IPS-18c (cell line): ENCODE data around the gene AMER2.
"Not testable (repeated sequence)": the region's sequence is repeated elsewhere in the genome, so short reads cannot be mapped to it uniquely, and the experiment has no call there.

Experiments used
- H3K4me3 ChIP-seq: 2 replicates; pipeline ENCODE4 v1.7.0; 2013; ENCODE audit warnings: low read depth, mild to moderate bottlenecking, low read length, moderate library complexity; ENCODE audit not compliant: insufficient read depth
- H3K9me3 ChIP-seq: one replicate; pipeline ENCODE4 v1.6.1; 2013; ENCODE audit warnings: mild to moderate bottlenecking, low read length, moderate library complexity; ENCODE audit not compliant: control insufficient read depth, insufficient read depth

The AMER2 gene

GRCh38 chr13:25168790-25169189 lies 3.3 kb downstream of the AMER2 start:
- no peak overlapping the region for H3K4me3 ChIP-seq

GRCh38 chr13:25167382-25168174 lies 4.5 kb downstream of the AMER2 start:
- Histone ChIP-seq H3K4me3 (no peak overlapping the region), H3K9me3 (peaks cover 4% of the 10 kb centered on the region)

More at GRCh38 chr13:25168790-25169189, 3.3 kb downstream of the AMER2 start:
- peaks cover 4% of the 10 kb centered on the region for H3K9me3 ChIP-seq

GRCh38 chr13:25166306-25166705 lies 5.8 kb downstream of the AMER2 start:
- H3K4me3 ChIP-seq = no peak overlapping the region
- peaks cover 4% of the 10 kb centered on the region for H3K9me3 ChIP-seq

GRCh38 chr13:25165663-25166062 lies 6.4 kb downstream of the AMER2 start:
- Histone ChIP-seq H3K9me3 (peaks cover 4% of the 10 kb centered on the region), H3K4me3 (no peak overlapping the region)

- H3K4me3 ChIP-seq, H3K9me3 ChIP-seq: not testable (repeated sequence)
Measured at GRCh38 chr13:25165163-25165562, 6.9 kb downstream of the AMER2 start.

GRCh38 chr13:25157681-25158080 lies 14.4 kb downstream of the AMER2 start:
- Histone ChIP-seq H3K4me3 (no peak overlapping the region), H3K9me3 (no peaks in the 10 kb centered on the region)

GRCh38 chr13:25153736-25154135 lies 18.4 kb downstream of the AMER2 start:
- Histone ChIP-seq H3K9me3 (no peaks in the 10 kb centered on the region), H3K4me3 (no peak overlapping the region)

- no peak overlapping the region; the same call in 1 of the 2 replicates for H3K4me3 ChIP-seq
- no peaks in the 10 kb centered on the region for H3K9me3 ChIP-seq
Measured at GRCh38 chr13:25151626-25152195, 20.4 kb downstream of the AMER2 start.

- H3K9me3 ChIP-seq = no peaks in the 10 kb centered on the region
Measured at GRCh38 chr13:25149711-25150110, 22.4 kb downstream of the AMER2 start.

GRCh38 chr13:25148402-25148771 lies 23.7 kb downstream of the AMER2 start:
- Histone ChIP-seq H3K9me3 (no peaks in the 10 kb centered on the region), H3K4me3 (no peak overlapping the region)

More at GRCh38 chr13:25149711-25150110, 22.4 kb downstream of the AMER2 start:
- H3K4me3 ChIP-seq = no peak overlapping the region

GRCh38 chr13:25147638-25148401 lies 24.3 kb downstream of the AMER2 start:
- Histone ChIP-seq H3K9me3 (no peaks in the 10 kb centered on the region), H3K4me3 (no peak overlapping the region)

GRCh38 chr13:25143706-25144105 lies 28.4 kb downstream of the AMER2 start:
- Histone ChIP-seq H3K4me3 (no peak overlapping the region), H3K9me3 (no peaks in the 10 kb centered on the region)

- Histone ChIP-seq H3K4me3 (no peak overlapping the region), H3K9me3 (no peaks in the 10 kb centered on the region)
Measured at GRCh38 chr13:25141042-25141441, 31.0 kb downstream of the AMER2 start.

GRCh38 chr13:25137788-25138115 lies 34.3 kb downstream of the AMER2 start:
- no peaks in the 10 kb centered on the region for H3K9me3 ChIP-seq
- H3K4me3 ChIP-seq = no peak overlapping the region

- no peak overlapping the region for H3K4me3 ChIP-seq
- no peaks in the 10 kb centered on the region for H3K9me3 ChIP-seq
Measured at GRCh38 chr13:25136880-25137787, 35.0 kb downstream of the AMER2 start.

GRCh38 chr13:25135896-25136295 lies 36.2 kb downstream of the AMER2 start:
- H3K9me3 ChIP-seq = no peaks in the 10 kb centered on the region
- H3K4me3 ChIP-seq = no peak overlapping the region; the same call in 1 of the 2 replicates

- Histone ChIP-seq H3K4me3 (no peak overlapping the region), H3K9me3 (no peaks in the 10 kb centered on the region)
Measured at GRCh38 chr13:25132751-25133390, 39.2 kb downstream of the AMER2 start.
